ENCODE data around the gene KRTAP5-6.

- no peak for TF ChIP-seq CTCF (IDR thresholded peaks at IDR 0.05; ENCODE audit: low read length)
- TF ChIP-seq EZH2 (IDR thresholded peaks at IDR 0.05; ENCODE audit: borderline replicate concordance, low read length) = no peak
Measured at GRCh38 chr11:1667906-1668305, 29.1 kb upstream of the KRTAP5-6 start.
